Measurements from ENCODE around the gene SLC66A2.

The SLC66A2 gene

DNA sequence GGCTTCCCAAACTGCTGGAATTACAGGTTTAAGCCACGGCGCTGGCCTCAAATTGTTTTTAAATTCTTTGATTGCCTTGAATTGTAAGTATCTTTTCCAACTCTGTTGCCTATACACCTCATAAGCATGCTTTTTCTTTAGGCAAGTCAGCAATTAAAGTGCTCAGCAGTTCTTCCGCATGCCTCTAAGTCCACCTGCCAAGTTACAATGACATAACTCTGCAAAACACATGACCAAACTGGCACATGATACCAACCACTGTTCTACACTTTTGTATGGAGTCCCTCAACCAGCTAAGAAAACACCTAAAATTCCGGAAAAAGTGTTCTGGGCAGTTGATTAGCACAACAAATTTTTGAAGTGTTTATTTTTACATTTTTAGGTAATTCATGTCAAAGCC is 31.8 kb upstream of the SLC66A2 start (continued):
- TF ChIP-seq, protein P1, sequence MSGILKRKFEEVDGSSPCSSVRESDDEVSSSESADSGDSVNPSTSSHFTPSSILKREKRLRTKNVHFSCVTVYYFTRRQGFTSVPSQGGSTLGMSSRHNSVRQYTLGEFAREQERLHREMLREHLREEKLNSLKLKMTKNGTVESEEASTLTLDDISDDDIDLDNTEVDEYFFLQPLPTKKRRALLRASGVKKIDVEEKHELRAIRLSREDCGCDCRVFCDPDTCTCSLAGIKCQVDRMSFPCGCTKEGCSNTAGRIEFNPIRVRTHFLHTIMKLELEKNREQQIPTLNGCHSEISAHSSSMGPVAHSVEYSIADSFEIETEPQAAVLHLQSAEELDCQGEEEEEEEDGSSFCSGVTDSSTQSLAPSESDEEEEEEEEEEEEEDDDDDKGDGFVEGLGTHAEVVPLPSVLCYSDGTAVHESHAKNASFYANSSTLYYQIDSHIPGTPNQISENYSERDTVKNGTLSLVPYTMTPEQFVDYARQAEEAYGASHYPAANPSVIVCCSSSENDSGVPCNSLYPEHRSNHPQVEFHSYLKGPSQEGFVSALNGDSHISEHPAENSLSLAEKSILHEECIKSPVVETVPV (CRISPR knock-in tag; IDR thresholded peaks at IDR 0.05): no peak

DNA sequence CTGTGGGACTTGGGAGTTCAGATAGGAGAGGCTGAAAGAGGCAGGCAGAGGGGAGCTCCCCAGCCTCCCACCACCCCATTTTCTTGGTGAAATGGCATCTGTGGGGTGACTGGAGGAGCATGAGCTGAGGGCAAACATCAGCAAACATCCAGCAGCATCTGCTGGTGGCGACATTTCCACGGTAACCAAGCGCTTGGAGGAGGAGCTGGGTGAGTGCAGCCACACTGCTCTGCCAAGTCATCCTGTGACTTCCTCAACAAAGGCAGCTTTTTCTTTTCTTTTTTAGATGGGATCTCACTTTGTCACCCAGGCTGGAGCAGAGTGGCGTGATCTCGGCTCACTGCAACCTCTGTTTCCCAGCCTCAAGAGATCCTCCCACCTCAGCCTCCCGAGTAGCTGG is 31.3 kb upstream of the SLC66A2 start:
- TF ChIP-seq ZNF8 (CRISPR knock-in tag; IDR thresholded peaks at IDR 0.05) (no peak), SNAI2 (CRISPR knock-in tag; IDR thresholded peaks at IDR 0.05) (no peak), ZC3H10 (CRISPR knock-in tag; IDR thresholded peaks at IDR 0.05) (no peak), CSDC2 (CRISPR knock-in tag; IDR thresholded peaks at IDR 0.05) (no peak), BACH2 (CRISPR knock-in tag; IDR thresholded peaks at IDR 0.05; ENCODE audit: borderline replicate concordance) (no peak), TCF4 (CRISPR knock-in tag; IDR thresholded peaks at IDR 0.05; ENCODE audit: borderline replicate concordance) (no peak)
- ATAC-seq: no peak

DNA sequence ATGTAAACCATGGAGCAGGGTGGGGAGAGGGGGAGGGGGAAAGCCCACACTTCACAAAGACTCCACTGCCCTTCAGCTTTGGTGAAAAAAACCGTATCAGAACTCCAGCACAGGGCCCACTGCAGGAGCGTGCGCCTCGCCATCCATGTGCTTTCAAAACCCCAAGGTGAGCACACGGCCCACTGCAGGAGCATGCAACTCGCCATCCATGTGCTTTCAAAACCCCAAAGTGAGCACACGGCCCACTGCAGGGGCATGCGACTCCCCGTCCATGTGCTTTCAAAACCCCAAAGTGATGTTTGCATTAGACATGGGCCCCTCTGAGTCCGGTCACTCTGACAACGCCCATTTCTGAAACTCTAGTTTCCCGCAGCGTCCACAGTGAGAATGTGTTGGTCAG is 29.1 kb upstream of the SLC66A2 start:
- ATAC-seq: no peak
- TF ChIP-seq ARNTL (CRISPR knock-in tag; IDR thresholded peaks at IDR 0.05; ENCODE audit: borderline replicate concordance, low read depth): no peak
- TF ChIP-seq RARB (CRISPR knock-in tag; IDR thresholded peaks at IDR 0.05): no peak
- TF ChIP-seq, protein P2, sequence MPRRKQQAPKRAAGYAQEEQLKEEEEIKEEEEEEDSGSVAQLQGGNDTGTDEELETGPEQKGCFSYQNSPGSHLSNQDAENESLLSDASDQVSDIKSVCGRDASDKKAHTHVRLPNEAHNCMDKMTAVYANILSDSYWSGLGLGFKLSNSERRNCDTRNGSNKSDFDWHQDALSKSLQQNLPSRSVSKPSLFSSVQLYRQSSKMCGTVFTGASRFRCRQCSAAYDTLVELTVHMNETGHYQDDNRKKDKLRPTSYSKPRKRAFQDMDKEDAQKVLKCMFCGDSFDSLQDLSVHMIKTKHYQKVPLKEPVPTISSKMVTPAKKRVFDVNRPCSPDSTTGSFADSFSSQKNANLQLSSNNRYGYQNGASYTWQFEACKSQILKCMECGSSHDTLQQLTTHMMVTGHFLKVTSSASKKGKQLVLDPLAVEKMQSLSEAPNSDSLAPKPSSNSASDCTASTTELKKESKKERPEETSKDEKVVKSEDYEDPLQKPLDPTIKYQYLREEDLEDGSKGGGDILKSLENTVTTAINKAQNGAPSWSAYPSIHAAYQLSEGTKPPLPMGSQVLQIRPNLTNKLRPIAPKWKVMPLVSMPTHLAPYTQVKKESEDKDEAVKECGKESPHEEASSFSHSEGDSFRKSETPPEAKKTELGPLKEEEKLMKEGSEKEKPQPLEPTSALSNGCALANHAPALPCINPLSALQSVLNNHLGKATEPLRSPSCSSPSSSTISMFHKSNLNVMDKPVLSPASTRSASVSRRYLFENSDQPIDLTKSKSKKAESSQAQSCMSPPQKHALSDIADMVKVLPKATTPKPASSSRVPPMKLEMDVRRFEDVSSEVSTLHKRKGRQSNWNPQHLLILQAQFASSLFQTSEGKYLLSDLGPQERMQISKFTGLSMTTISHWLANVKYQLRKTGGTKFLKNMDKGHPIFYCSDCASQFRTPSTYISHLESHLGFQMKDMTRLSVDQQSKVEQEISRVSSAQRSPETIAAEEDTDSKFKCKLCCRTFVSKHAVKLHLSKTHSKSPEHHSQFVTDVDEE (CRISPR knock-in tag; IDR thresholded peaks at IDR 0.05): no peak
- no peak for TF ChIP-seq ESRRG (CRISPR knock-in tag; IDR thresholded peaks at IDR 0.05)
- no peak for TF ChIP-seq ISL1 (CRISPR knock-in tag; IDR thresholded peaks at IDR 0.05)
- no peak for TF ChIP-seq OSR1 (CRISPR knock-in tag; IDR thresholded peaks at IDR 0.05)
- no peak for TF ChIP-seq ZC3H10 (CRISPR knock-in tag; IDR thresholded peaks at IDR 0.05)
- TF ChIP-seq TOX (CRISPR knock-in tag; IDR thresholded peaks at IDR 0.05; ENCODE audit: borderline replicate concordance): no peak
- TF ChIP-seq, protein P3, sequence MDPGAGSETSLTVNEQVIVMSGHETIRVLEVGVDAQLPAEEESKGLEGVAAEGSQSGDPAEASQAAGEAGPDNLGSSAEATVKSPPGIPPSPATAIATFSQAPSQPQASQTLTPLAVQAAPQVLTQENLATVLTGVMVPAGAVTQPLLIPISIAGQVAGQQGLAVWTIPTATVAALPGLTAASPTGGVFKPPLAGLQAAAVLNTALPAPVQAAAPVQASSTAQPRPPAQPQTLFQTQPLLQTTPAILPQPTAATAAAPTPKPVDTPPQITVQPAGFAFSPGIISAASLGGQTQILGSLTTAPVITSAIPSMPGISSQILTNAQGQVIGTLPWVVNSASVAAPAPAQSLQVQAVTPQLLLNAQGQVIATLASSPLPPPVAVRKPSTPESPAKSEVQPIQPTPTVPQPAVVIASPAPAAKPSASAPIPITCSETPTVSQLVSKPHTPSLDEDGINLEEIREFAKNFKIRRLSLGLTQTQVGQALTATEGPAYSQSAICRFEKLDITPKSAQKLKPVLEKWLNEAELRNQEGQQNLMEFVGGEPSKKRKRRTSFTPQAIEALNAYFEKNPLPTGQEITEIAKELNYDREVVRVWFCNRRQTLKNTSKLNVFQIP (CRISPR knock-in tag; IDR thresholded peaks at IDR 0.05; ENCODE audit: borderline replicate concordance, low read depth): no peak
- TF ChIP-seq ZFP3 (CRISPR knock-in tag; IDR thresholded peaks at IDR 0.05): no peak
- no peak for TF ChIP-seq CSDC2 (CRISPR knock-in tag; IDR thresholded peaks at IDR 0.05)
- TF ChIP-seq PPARA (CRISPR knock-in tag; IDR thresholded peaks at IDR 0.05; ENCODE audit: borderline replicate concordance): no peak
- no peak for TF ChIP-seq ZNF70 (CRISPR knock-in tag; IDR thresholded peaks at IDR 0.05)
- TF ChIP-seq, protein P1 (CRISPR knock-in tag; IDR thresholded peaks at IDR 0.05): no peak
- TF ChIP-seq, protein P4, sequence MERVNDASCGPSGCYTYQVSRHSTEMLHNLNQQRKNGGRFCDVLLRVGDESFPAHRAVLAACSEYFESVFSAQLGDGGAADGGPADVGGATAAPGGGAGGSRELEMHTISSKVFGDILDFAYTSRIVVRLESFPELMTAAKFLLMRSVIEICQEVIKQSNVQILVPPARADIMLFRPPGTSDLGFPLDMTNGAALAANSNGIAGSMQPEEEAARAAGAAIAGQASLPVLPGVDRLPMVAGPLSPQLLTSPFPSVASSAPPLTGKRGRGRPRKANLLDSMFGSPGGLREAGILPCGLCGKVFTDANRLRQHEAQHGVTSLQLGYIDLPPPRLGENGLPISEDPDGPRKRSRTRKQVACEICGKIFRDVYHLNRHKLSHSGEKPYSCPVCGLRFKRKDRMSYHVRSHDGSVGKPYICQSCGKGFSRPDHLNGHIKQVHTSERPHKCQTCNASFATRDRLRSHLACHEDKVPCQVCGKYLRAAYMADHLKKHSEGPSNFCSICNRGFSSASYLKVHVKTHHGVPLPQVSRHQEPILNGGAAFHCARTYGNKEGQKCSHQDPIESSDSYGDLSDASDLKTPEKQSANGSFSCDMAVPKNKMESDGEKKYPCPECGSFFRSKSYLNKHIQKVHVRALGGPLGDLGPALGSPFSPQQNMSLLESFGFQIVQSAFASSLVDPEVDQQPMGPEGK (CRISPR knock-in tag; IDR thresholded peaks at IDR 0.05; ENCODE audit: borderline replicate concordance): no peak
- no peak for TF ChIP-seq BACH2 (CRISPR knock-in tag; IDR thresholded peaks at IDR 0.05; ENCODE audit: borderline replicate concordance)
- no peak for TF ChIP-seq GLIS3 (CRISPR knock-in tag; IDR thresholded peaks at IDR 0.05)
- TF ChIP-seq ZNF8 (CRISPR knock-in tag; IDR thresholded peaks at IDR 0.05): no peak

DNA sequence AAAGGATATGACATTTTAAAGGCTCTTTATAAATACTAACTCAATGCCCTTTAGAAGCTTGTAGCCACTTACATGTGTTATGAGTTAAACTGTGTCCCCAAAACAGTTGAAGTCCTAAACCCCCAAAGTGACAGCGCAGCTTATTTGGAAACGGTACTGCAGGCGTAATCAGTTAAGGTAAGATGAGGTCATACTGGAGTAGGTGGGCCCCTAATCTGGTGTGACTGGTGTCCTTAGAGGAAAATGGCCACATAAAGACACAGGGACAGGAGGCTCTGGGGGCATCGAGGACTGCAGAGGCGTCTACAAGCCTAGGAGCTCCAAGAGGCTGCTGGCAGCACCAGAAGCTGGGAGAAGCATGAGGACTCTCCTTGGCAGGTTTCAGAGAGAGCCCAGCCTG is 28.4 kb upstream of the SLC66A2 start:
- TF ChIP-seq ESRRG (CRISPR knock-in tag; IDR thresholded peaks at IDR 0.05) (no peak), GLIS3 (CRISPR knock-in tag; IDR thresholded peaks at IDR 0.05) (no peak), ZFP30 (CRISPR knock-in tag; IDR thresholded peaks at IDR 0.05) (no peak), ZFP3 (CRISPR knock-in tag; IDR thresholded peaks at IDR 0.05) (no peak), RARB (CRISPR knock-in tag; IDR thresholded peaks at IDR 0.05) (no peak), ISL1 (CRISPR knock-in tag; IDR thresholded peaks at IDR 0.05) (no peak), TOX (CRISPR knock-in tag; IDR thresholded peaks at IDR 0.05; ENCODE audit: borderline replicate concordance) (no peak)
- TF ChIP-seq, protein P5, sequence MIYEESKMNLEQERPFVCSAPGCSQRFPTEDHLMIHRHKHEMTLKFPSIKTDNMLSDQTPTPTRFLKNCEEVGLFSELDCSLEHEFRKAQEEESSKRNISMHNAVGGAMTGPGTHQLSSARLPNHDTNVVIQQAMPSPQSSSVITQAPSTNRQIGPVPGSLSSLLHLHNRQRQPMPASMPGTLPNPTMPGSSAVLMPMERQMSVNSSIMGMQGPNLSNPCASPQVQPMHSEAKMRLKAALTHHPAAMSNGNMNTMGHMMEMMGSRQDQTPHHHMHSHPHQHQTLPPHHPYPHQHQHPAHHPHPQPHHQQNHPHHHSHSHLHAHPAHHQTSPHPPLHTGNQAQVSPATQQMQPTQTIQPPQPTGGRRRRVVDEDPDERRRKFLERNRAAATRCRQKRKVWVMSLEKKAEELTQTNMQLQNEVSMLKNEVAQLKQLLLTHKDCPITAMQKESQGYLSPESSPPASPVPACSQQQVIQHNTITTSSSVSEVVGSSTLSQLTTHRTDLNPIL (CRISPR knock-in tag; IDR thresholded peaks at IDR 0.05; ENCODE audit: low read depth): no peak
- TF ChIP-seq, protein P2 (CRISPR knock-in tag; IDR thresholded peaks at IDR 0.05): no peak
- no peak for ATAC-seq

Measured in SK-N-SH treated with all-trans-retinoic acid at 6 μM for 48 hours (cell line).